BJ (cell line): Measurements from ENCODE around the gene B4GALNT1. TPM values are rescaled to one million over a fixed set of nuclear protein-coding genes. Genes with fewer than 3 reads are reported as not detected.

Experiments
- CTCF ChIA-PET: fragments of 350-600 bp; formaldehyde crosslinking; extraction: SDS; loops from one replicate; lab custom pipeline; 2021; ENCODE audit warnings: antibody characterized with exemption, inconsistent platforms; lab: Yijun Ruan, JAX
- POLR2A ChIA-PET: fragments of 300-600 bp; sonication (Branson Sonifier 250); formaldehyde crosslinking; extraction: SDS; loops from one replicate; lab custom pipeline; 2021; ENCODE audit warnings: antibody characterized with exemption; lab: Charles Lee
- DNase-seq: peaks from one replicate; pipeline ENCODE4 v3.0.0-alpha.2; 2011; ENCODE audit warnings: low read depth
- H3K27me3 ChIP-seq: 2 replicates; pipeline ENCODE4 v1.6.0; 2011; ENCODE audit warnings: low read length; ENCODE audit not compliant: control insufficient read depth, insufficient read depth
- H3K36me3 ChIP-seq: 2 replicates; pipeline ENCODE4 v1.5.1; 2011; ENCODE audit warnings: low read length; ENCODE audit not compliant: control insufficient read depth, insufficient read depth
- H3K4me3 ChIP-seq: 2 replicates; pipeline ENCODE4 v1.5.1; 2011; ENCODE audit warnings: low read depth, mild to moderate bottlenecking, control low read depth, low read length
- polyA plus RNA-seq: library from polyadenylated mRNA; depleted of rRNA; stranded (reverse); fragments of >200 nt; gene quantifications from 2 replicates; pipeline ENCODE4 v1.2.3, GENCODE V29; 2011
- TF ChIP-seq, protein P1 (sequence below): IDR thresholded peaks from 2 replicates; pipeline ENCODE4 v1.5.1; 2011; ENCODE audit warnings: low read depth, mild to moderate bottlenecking, control low read depth, inconsistent platforms, low read length, moderate library complexity; ENCODE audit not compliant: insufficient read depth

The B4GALNT1 gene
- polyA plus RNA-seq, 1 experiment, result 2.7 TPM

DNA sequence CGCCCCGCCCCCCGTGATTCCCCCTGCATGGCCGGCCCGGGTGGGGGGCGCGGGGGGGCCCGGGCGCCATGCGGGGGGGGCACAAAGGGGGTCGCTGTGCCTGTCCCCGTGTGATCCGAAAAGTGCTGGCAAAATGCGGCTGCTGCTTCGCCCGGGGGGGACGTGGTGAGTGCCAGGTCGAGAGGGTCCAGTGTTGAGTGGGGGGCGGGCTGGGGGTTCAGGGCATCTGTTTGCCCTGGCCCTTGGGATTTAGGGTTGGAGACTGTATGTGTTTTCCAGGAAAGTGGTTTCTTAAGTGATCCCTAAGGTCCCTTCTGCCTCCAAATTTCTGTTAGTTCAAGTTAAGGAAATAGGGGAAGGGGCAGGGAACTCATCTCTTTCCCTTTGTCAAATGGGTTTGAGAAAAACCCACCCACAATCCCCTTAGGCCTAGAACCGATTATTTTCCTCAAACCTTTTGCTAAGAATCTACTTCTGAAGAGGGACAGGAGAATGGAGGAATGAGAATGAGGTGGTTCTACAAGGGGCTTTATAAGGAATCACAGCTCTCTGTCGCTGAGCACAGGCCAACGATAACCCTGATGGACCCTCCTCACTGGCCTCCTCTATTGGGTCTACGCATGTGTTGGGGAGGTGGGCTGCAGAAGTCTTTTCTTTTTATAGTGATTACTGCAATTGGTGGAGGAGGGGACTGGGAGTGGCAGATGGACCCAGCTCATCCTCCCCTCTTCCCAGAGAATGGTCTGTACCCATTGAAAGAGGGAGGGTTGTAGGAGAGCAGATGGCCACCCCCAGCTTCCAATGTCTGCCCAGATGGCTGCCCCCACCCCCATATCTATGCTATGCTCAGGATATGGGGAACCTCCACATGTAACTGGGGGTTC is 20.9 kb downstream of the B4GALNT1 start:
- TF ChIP-seq, protein P1, sequence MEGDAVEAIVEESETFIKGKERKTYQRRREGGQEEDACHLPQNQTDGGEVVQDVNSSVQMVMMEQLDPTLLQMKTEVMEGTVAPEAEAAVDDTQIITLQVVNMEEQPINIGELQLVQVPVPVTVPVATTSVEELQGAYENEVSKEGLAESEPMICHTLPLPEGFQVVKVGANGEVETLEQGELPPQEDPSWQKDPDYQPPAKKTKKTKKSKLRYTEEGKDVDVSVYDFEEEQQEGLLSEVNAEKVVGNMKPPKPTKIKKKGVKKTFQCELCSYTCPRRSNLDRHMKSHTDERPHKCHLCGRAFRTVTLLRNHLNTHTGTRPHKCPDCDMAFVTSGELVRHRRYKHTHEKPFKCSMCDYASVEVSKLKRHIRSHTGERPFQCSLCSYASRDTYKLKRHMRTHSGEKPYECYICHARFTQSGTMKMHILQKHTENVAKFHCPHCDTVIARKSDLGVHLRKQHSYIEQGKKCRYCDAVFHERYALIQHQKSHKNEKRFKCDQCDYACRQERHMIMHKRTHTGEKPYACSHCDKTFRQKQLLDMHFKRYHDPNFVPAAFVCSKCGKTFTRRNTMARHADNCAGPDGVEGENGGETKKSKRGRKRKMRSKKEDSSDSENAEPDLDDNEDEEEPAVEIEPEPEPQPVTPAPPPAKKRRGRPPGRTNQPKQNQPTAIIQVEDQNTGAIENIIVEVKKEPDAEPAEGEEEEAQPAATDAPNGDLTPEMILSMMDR, result no peak
- ChIA-PET POLR2A (interaction anchor here (0.5 to 0.9 kb wide), 2 partner anchors 16 to 73 kb away, joined by 3 read pairs; no protein-coding TSS in a partner anchor), CTCF (interaction anchor here (0.6 to 8.0 kb wide), 5 partner anchors 10 to 86 kb away, joined by 4 to 51 read pairs (median 7); no protein-coding TSS in a partner anchor)
- Histone ChIP-seq H3K36me3 (peaks cover 23% of the 10 kb centered on the region), H3K4me3 (peak overlapping the region; percentile 82), H3K27me3 (no peaks in the 10 kb centered on the region)
- DNase-seq, result no peak

GRCh38 chr12:57611108-57611826 is 21.7 kb downstream of the B4GALNT1 start, which contains the start of gene ARHGEF25:
Gene ARHGEF25 (plus strand): TSS chr12:57611435. CDS start chr12:57611895, 460 bp downstream.
- Histone ChIP-seq H3K27me3 (no peaks in the 10 kb centered on the region), H3K36me3 (peaks cover 25% of the 10 kb centered on the region), H3K4me3 (peak within 1 kb of the TSS; percentile 82)
- ChIA-PET CTCF (interaction anchor here (0.6 to 8.0 kb wide), 3 partner anchors 11 to 35 kb away, joined by 3 to 51 read pairs (median 29); no protein-coding TSS in a partner anchor), POLR2A (interaction anchor here (0.9 kb wide), 1 partner anchor 17 kb away, joined by 3 read pairs; no protein-coding TSS in a partner anchor)
- no peak for DNase-seq
- TF ChIP-seq, protein P1, result no peak

GRCh38 chr12:57610554-57611107 is 22.4 kb downstream of the B4GALNT1 start:
- Histone ChIP-seq H3K4me3 (peak overlapping the region; percentile 82), H3K36me3 (peaks cover 19% of the 10 kb centered on the region), H3K27me3 (no peaks in the 10 kb centered on the region)
- CTCF ChIA-PET, result interaction anchor here (0.6 to 8.0 kb wide), 3 partner anchors 11 to 34 kb away, joined by 3 to 51 read pairs (median 29); no protein-coding TSS in a partner anchor
- TF ChIP-seq, protein P1, result no peak
- DNase-seq, result no peak
- POLR2A ChIA-PET, result interaction anchor here (0.9 kb wide), 1 partner anchor 17 kb away, joined by 3 read pairs; no protein-coding TSS in a partner anchor

DNA sequence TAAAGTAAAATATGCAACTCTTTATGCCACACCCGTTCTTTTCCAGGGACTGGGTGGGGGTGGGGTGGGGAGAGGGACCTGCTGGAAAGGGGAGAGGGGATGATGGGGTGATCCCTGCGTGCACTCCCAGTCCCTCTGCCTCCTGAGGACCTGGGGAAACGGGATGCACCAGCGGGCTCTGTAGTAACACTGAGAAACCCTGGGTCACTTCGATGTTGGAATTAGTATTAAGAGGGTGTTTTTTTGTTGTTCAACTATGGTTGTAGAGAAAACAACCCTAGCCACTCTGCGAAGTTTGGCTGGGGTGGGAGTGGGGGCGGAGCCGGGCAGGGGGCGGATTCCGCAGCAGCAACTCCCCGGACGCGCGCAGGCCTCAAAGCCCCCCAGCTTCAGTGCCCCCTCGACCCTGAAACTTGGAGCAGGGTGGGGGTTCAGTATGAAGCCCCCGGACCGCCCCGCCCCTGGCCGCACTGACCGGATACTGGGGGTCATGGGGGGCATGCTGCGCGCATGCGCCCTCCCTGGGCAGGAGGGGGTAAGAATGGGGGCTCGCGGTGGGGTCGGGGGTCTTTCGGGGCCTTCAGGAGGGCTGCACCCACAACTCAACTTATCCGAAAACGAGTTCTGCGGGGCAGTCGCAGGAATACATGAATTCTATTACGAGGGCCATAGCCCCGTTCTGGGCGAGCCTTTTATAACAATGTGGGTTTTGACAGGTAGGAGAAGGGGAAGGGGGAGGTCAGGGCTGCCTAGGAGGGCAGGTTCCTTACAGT is 23.0 kb downstream of the B4GALNT1 start:
- ChIA-PET CTCF (interaction anchor here (5.0 to 8.0 kb wide), 2 partner anchors 12 to 26 kb away, joined by 29 to 51 read pairs; no protein-coding TSS in a partner anchor), POLR2A (no interaction called here)
- peaks cover 14% of the 10 kb centered on the region for H3K36me3 ChIP-seq
- H3K4me3 ChIP-seq, result no peak overlapping the region
- TF ChIP-seq, protein P1, result no peak
- DNase-seq, result no peak
- H3K27me3 ChIP-seq, result no peaks in the 10 kb centered on the region
